ENCODE data around the gene RSF1. TPM values are rescaled to one million over a fixed set of nuclear protein-coding genes. Genes with fewer than 3 reads are reported as not detected.

Gene RSF1
- 123 TPM for total RNA-seq

GRCh38 chr11:77820565-77821348 lies at the start of gene RSF1, which contains the start of gene AAMDC:
Gene RSF1, minus strand, starts transcription at chr11:77820722. Its CDS starts 8 bp downstream, at chr11:77820714.
Gene AAMDC, plus strand, starts transcription at chr11:77821144. Its CDS starts 21,353 bp downstream, at chr11:77842497.

GRCh38 chr11:77637345-77638165 lies 183.0 kb downstream of the RSF1 start, which contains the start of gene CLNS1A:
Gene CLNS1A, minus strand, starts transcription at chr11:77637794. Its CDS starts 80 bp downstream, at chr11:77637714.

Small RNAs within 50 kb of the gene (small RNA-seq; reads per million reads assigned to genes)
- gene RF00019, result not detected

Other genes starting within 250 kb of the RSF1 start
- gene AQP11, start 230.8 kb downstream of the RSF1 start, total RNA-seq, result 8.1 TPM
- 161 TPM for gene CLNS1A, start 182.9 kb downstream of the RSF1 start, total RNA-seq
- 9.0 TPM for gene AAMDC, start 422 bp upstream of the RSF1 start, total RNA-seq
- gene INTS4, start 173.9 kb upstream of the RSF1 start, total RNA-seq, result 48.4 TPM
- 1.8 TPM for gene KCTD14, start 202.6 kb upstream of the RSF1 start, total RNA-seq
- gene THRSP, start 243.1 kb upstream of the RSF1 start, total RNA-seq, result not detected